Fibroblast of mammary gland (primary cell): ENCODE measurements around the gene RELA.

Source experiments
- DNase-seq: peaks from one replicate; pipeline ENCODE4 v3.0.0-alpha.2; 2010; ENCODE audit warnings: low read depth
- H3K4me3 ChIP-seq: 2 replicates; pipeline ENCODE4 v1.5.1; 2011; ENCODE audit warnings: low read depth, mild to moderate bottlenecking, low read length, moderate library complexity; ENCODE audit not compliant: control insufficient read depth
- TF ChIP-seq, protein P1 (sequence below): conservative IDR thresholded peaks from 2 replicates; pipeline ENCODE4 v1.5.1; 2011; ENCODE audit warnings: low read depth, low read length, inconsistent platforms; ENCODE audit not compliant: control insufficient read depth, insufficient read depth

The RELA gene

DNA sequence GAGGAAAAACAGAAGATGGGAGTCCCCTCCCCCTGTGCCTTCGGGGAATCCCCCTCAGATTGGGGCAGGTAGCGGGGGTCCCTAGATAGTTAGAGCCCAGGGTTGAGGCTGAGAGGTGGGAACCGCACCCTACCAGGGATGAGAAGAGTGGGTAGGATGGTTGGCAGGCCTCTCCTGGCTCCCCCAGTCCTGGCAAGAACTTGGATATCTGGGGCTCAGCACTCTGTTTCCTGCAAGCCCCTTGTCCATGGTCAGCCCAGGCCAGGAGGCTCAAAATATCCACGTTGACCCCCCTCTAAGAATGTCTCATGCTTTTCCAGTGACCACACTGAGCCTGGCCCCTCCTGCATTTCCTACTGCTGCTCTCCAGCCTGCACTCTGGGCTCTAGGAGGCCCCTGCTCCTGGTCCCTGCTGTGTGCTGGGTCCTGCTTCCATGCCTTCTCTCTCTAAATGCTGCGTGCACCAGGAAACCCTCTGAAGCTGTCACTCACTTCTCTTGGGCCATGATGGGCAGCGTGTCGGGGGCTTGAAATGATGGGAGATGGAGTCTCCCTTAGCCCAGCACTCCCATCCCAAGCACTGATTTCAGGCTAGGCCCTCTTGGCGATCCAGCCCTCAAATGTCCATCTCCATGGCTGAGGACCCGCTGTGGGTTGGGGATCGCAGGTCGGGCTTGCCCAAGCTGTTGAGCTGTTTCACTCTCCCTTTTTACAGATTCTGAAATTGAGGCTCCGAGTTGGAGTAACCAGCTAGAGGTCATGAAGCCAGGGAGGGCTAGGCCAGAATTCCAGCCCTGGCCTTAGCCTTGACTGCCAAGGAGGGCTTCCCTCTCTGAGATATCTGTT, 50.7 kb downstream of the RELA start:
- TF ChIP-seq, protein P1, sequence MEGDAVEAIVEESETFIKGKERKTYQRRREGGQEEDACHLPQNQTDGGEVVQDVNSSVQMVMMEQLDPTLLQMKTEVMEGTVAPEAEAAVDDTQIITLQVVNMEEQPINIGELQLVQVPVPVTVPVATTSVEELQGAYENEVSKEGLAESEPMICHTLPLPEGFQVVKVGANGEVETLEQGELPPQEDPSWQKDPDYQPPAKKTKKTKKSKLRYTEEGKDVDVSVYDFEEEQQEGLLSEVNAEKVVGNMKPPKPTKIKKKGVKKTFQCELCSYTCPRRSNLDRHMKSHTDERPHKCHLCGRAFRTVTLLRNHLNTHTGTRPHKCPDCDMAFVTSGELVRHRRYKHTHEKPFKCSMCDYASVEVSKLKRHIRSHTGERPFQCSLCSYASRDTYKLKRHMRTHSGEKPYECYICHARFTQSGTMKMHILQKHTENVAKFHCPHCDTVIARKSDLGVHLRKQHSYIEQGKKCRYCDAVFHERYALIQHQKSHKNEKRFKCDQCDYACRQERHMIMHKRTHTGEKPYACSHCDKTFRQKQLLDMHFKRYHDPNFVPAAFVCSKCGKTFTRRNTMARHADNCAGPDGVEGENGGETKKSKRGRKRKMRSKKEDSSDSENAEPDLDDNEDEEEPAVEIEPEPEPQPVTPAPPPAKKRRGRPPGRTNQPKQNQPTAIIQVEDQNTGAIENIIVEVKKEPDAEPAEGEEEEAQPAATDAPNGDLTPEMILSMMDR = no peak
- peak overlapping the region; percentile 91 for H3K4me3 ChIP-seq

DNA sequence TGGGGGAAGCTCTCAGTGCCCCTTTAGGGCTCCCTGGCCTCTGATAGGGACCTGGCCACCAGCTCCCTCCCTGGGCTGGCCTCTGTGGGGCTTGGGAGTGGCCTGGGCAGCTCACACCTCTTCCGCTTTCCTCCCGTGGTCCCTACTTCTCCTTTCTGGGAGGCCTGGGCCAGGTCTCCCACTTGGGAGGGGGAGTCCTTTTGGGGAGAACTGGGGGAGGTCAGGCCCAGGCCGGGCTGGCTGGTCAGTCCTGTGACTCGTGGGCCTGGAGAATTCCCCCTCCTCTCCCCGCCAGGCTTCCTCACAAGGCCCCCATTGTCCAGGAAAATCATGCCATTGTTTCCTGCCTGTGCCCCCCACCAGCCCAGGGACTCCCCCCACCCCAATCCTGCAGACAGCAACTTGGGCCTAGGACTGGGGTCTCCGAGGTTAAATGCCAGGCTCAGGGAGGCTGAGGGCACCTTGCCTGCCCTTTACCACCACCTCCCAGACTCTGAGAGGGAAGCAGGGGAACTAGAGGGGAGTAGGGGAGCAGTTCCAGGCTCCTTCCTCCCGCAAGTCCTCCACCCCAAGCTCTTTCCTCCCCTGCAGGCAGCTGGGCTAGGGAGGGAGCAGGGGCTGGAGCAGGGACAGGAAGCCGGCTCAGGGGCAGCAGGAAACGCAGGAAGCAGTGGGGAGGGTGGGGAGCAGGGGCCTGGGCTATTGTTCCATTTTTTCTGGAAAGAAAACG, 51.5 kb downstream of the RELA start:
- H3K4me3 ChIP-seq = peak overlapping the region; percentile 6
- no peak for DNase-seq
- TF ChIP-seq, protein P1 = no peak

More for the DNA sequence above, 50.7 kb downstream of the RELA start:
- DNase-seq = peak; percentile 16

DNA sequence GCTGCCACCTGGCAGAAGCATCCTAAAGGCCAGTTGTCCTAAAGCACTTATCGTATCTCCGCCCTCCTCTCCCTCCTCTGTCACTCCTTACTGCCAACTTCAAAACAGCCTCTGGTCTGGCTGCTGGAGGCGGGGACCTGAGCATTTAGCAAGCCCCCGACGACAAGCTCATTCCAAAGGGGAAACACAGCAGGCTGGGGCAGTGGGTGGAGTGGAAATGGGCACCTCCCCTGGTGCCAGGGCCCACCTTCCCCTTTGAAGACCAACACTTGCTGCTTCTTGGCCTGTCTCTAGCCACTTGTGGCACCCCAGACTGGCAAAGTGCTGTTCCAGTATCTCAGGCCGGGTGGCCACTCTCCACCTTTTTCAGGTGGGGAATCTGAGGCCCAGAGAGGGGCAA, 52.3 kb downstream of the RELA start:
- TF ChIP-seq, protein P1 = no peak
- no peak for DNase-seq

DNA sequence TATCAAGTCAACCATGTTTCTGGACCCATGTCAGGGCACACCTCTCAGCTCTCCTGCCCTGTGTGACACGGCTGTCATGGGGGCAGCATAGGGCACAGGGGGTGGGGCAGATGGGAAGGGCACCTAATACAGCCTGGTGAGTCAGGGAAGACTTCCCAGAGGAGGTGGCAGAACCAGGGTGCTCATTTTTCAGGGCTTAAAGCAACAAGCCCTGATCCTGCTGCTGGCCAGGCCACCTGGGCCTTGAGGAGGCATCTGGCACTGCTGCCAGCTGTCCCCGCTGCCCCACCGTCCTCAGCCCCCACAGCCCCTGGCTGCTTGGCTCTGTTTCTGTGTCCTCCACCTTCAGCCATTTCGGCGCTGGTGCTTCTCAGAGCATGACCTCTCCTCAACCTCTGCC, 53.1 kb downstream of the RELA start:
- no peak for DNase-seq
- H3K4me3 ChIP-seq = no peak overlapping the region
- TF ChIP-seq, protein P1 = no peak

More for the DNA sequence above, 52.3 kb downstream of the RELA start:
- H3K4me3 ChIP-seq = no peak overlapping the region

DNA sequence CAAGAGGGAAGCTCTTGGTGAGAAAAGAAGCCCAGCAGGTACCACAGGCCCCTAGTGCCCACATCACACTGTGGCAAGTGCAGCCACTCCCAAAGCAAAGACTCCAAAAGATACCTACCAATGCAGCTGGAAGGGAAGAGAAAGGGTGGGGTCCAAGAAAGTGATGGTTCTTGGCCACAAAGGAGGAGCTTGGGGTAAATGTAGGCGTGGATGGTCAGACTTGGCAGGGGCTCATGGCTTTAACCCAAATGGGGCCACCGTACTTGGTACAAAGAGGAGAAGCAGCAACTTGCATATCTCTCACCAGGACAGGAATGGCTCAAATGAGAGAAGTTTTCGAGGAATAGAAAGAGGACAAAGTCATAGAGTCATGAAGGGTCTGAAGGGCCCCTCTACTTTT, 53.5 kb downstream of the RELA start:
- peak; percentile 46 for DNase-seq
- TF ChIP-seq, protein P1 = no peak
- H3K4me3 ChIP-seq = no peak overlapping the region

DNA sequence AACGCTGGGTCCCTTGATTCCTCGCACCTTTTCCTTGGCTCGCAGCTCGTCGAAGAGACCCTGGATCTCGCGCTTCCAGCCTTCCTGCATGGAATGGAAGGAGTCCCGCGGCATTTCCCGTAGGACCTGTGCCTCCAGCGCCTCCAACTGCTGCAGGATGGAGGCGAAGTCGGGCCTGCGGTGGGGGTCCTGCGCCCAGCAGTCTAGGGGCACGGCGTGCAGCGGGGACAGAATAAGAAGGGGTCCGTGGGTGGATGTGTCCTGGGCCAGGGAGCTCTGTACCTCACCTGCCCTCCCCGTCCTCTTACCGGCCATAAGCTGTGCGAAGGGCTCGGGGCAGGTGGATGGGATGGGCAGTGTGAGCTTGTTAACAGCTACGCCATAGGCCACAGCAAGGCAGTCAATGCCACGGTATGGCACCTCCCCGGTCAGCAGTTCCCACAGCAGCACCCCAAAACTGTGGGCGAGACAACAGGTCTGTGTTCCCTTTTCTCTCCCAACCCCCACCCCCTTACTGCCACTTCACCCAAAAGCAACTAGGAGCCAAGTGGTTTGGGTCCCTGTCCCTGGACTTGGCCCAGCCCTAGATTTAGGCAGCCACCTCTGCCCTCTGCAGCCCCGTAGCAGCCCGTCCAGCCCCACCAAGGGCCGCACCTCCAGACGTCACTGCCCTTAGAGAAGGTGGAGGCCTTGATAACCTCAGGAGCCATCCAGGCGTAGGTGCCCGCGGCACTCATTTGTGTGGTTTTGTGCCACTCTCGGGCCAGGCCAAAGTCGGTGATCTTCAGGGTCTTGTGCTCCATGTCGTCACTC, 54.9 kb downstream of the RELA start:
- TF ChIP-seq, protein P1 = no peak
- DNase-seq = no peak
- no peak overlapping the region for H3K4me3 ChIP-seq
